SK-N-SH (cell line): ENCODE results near the gene SCAPER. TPM values are rescaled to one million over a fixed set of nuclear protein-coding genes. Genes with fewer than 3 reads are reported as not detected.

Source experiments
- CTCF ChIA-PET: fragments of 300-600, 350-600 bp; formaldehyde crosslinking; extraction: SDS; loops from one replicate; lab custom pipeline; 2021; lab: Yijun Ruan, JAX
- POLR2A ChIA-PET: fragments of 350-600 bp; sonication (Branson Sonifier 250); formaldehyde crosslinking; extraction: SDS; loops from one replicate; lab custom pipeline; 2020; ENCODE audit warnings: antibody characterized with exemption, inconsistent platforms; lab: Yijun Ruan, JAX
- DNase-seq: peaks from one replicate; pipeline ENCODE4 v3.0.0; 2012
- H2AFZ ChIP-seq: fragments of 200-600 bp; sonication (generic); 2 replicates; pipeline ENCODE4 v1.8.1; 2016; ENCODE audit warnings: antibody characterized with exemption, mild to moderate bottlenecking, low read depth
- H3F3A ChIP-seq: fragments of 200-600 bp; sonication (generic); replicated peaks from 2 replicates; pipeline ENCODE3; 2016; ENCODE audit warnings: antibody characterized with exemption, mild to moderate bottlenecking; ENCODE audit not compliant: insufficient read depth
- H3K27ac ChIP-seq, 2 experiments: fragments of 200-500 bp in 1 of 2; fragments of 200-600 bp in 1 of 2; sonication (Bioruptor generic) in 1 of 2; sonication (generic), shearing (Covaris generic) in 1 of 2; 2 replicates each; pipeline versions ENCODE4 v1.5.1 to v1.6.1; 2014 to 2016; ENCODE audit warnings: low read depth in 2 of 2, inconsistent platforms in 1 of 2, low read length in 1 of 2, mild to moderate bottlenecking in 1 of 2, mixed read lengths in 1 of 2
- H3K27me3 ChIP-seq: fragments of 200-600 bp; sonication (generic), shearing (Covaris generic); 2 replicates; pipeline ENCODE4 v1.6.1; 2016; ENCODE audit warnings: mixed run types; ENCODE audit not compliant: insufficient read depth
- H3K36me3 ChIP-seq, 2 experiments: fragments of 200-500 bp in 1 of 2; fragments of 200-600 bp in 1 of 2; sonication (Bioruptor generic) in 1 of 2; sonication (generic) in 1 of 2; replicated peaks in 1 of 2; 2 replicates each; pipeline versions ENCODE3 to v1.5.1; 2014 to 2016; ENCODE audit warnings: low read length in 1 of 2, mild to moderate bottlenecking in 1 of 2; ENCODE audit not compliant: insufficient read depth in 2 of 2, control insufficient read depth in 1 of 2
- H3K4me1 ChIP-seq, 2 experiments: fragments of 200-500 bp in 1 of 2; fragments of 200-600 bp in 1 of 2; sonication (Bioruptor generic) in 1 of 2; sonication (generic), shearing (Covaris generic) in 1 of 2; 2 replicates each; pipeline versions ENCODE4 v1.5.1 to v1.6.1; 2014 to 2016; ENCODE audit warnings: low read depth in 1 of 2, low read length in 1 of 2, mixed run types in 1 of 2; ENCODE audit not compliant: insufficient read depth in 2 of 2, control insufficient read depth in 1 of 2
- H3K4me2 ChIP-seq: fragments of 200-600 bp; sonication (generic), shearing (Covaris generic); 2 replicates; pipeline ENCODE4 v1.6.1; 2017; ENCODE audit warnings: mixed run types
- H3K4me3 ChIP-seq, 2 experiments: fragments of 200-500 bp in 1 of 2; fragments of 200-600 bp in 1 of 2; sonication (Bioruptor generic) in 1 of 2; sonication (generic), shearing (Covaris generic) in 1 of 2; 2 replicates each; pipeline versions ENCODE4 v1.5.1 to v1.8.1; 2014 to 2016; ENCODE audit warnings: low read depth in 2 of 2, inconsistent platforms in 1 of 2, low read length in 1 of 2, mild to moderate bottlenecking in 1 of 2, mixed read lengths in 1 of 2, moderate library complexity in 1 of 2
- H3K79me2 ChIP-seq: fragments of 200-600 bp; sonication (generic); 2 replicates; pipeline ENCODE4 v1.8.1; 2017; ENCODE audit warnings: mild to moderate bottlenecking; ENCODE audit not compliant: insufficient read depth
- H3K9ac ChIP-seq: fragments of 200-600 bp; sonication (generic); 2 replicates; pipeline ENCODE4 v1.6.1; 2017; ENCODE audit warnings: mixed run types
- H3K9me2 ChIP-seq: fragments of 200-600 bp; sonication (generic); 2 replicates; pipeline ENCODE4 v1.6.1; 2017; ENCODE audit warnings: mixed run types
- H3K9me3 ChIP-seq: fragments of 200-600 bp; sonication (generic); 2 replicates; pipeline ENCODE4 v1.6.1; 2017; ENCODE audit warnings: mixed run types, mild to moderate bottlenecking, moderate library complexity
- H4K20me1 ChIP-seq: fragments of 200-600 bp; sonication (generic); 2 replicates; pipeline ENCODE4 v1.6.1; 2017; ENCODE audit warnings: mild to moderate bottlenecking, mixed run types; ENCODE audit not compliant: insufficient read depth
- ELF1 ChIP-seq: IDR thresholded peaks from 2 replicates; pipeline ENCODE4 v1.4.0; 2012
- FOSL2 ChIP-seq: IDR thresholded peaks from 2 replicates; pipeline ENCODE4 v1.4.0; 2012; ENCODE audit warnings: low read depth, mild to moderate bottlenecking, moderate library complexity, borderline replicate concordance
- GABPA ChIP-seq: IDR thresholded peaks from 2 replicates; pipeline ENCODE4 v1.4.0; 2012; ENCODE audit warnings: low read depth, mild to moderate bottlenecking
- GATA2 ChIP-seq: sonication (generic); formaldehyde crosslinking; IDR thresholded peaks from 2 replicates; pipeline ENCODE4 v1.5.0; 2020; ENCODE audit warnings: mild to moderate bottlenecking, missing genetic modification reagents
- POLR2AphosphoS5 ChIP-seq: IDR thresholded peaks from 2 replicates; pipeline ENCODE4 v1.6.1; 2012; ENCODE audit warnings: low read depth, low read length
- RAD21 ChIP-seq: IDR thresholded peaks from 2 replicates; pipeline ENCODE4 v1.6.1; 2012; ENCODE audit warnings: mild to moderate bottlenecking, low read length
- SMC3 ChIP-seq: IDR thresholded peaks from 2 replicates; pipeline ENCODE4 v1.6.1; 2012; ENCODE audit warnings: low read depth, low read length, improper control_type of control experiment
- TAF1 ChIP-seq: IDR thresholded peaks from 2 replicates; pipeline ENCODE4 v1.6.1; 2012; ENCODE audit warnings: low read depth, mild to moderate bottlenecking, low read length, moderate library complexity, borderline replicate concordance
- TCF12 ChIP-seq: IDR thresholded peaks from 2 replicates; pipeline ENCODE4 v1.4.0; 2012
- TEAD4 ChIP-seq: IDR thresholded peaks from 2 replicates; pipeline ENCODE4 v1.4.0; 2012; ENCODE audit warnings: mild to moderate bottlenecking, borderline replicate concordance; ENCODE audit not compliant: insufficient read depth
- WGBS: methylation state at CpG from one replicate; pipeline ENCODE4 v1.1.6; 2017; ENCODE audit warnings: low lambda C conversion rate; 5-methylcytosine and 5-hydroxymethylcytosine counted together
- polyA plus RNA-seq, 3 experiments: library from polyadenylated mRNA; depleted of rRNA; stranded (reverse); fragments of >200 nt; gene quantifications; 2 replicates each; pipeline ENCODE4 v1.2.3, GENCODE V29; 2012
- TF ChIP-seq, protein P1 (sequence below): IDR thresholded peaks from 2 replicates; pipeline ENCODE4 v1.4.0; 2012; ENCODE audit warnings: low read depth
- TF ChIP-seq, protein P2 (sequence below): IDR thresholded peaks from 2 replicates; pipeline ENCODE4 v1.4.0; 2012; ENCODE audit warnings: low read depth, borderline replicate concordance
- TF ChIP-seq, protein P3 (sequence below): fragments of 200-600 bp; sonication (generic); IDR thresholded peaks from 2 replicates; pipeline ENCODE4 v1.6.1; 2017; ENCODE audit warnings: antibody characterized with exemption, mild to moderate bottlenecking, moderate library complexity

SCAPER gene
- polyA plus RNA-seq, 1 of the 3 experiments (the other 2 are of a cell fraction) = 1.8 TPM

DNA sequence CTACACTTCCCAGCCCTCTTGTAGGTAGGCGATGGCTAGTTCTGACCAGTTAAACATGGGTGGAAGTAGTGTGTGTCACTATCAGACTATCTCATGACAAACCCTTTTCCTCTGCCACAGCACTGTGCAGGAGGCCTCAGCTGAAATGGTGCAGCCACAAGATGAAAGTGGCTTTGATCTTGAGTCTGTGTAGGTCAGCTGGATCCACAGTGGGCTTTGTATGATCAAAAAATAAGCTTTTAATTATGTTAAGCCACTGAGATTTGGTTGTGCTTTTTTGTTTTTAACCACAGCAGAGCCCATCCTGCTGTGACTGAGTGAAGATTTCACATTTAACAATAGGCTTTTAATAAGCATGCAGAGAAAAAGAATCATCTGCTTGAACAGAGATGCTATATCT lies 46.1 kb upstream of the SCAPER start (continued):
- no peak for TF ChIP-seq GATA2 (CRISPR knock-in tag)
- TF ChIP-seq, all 33 proteins: peak for 0

DNA sequence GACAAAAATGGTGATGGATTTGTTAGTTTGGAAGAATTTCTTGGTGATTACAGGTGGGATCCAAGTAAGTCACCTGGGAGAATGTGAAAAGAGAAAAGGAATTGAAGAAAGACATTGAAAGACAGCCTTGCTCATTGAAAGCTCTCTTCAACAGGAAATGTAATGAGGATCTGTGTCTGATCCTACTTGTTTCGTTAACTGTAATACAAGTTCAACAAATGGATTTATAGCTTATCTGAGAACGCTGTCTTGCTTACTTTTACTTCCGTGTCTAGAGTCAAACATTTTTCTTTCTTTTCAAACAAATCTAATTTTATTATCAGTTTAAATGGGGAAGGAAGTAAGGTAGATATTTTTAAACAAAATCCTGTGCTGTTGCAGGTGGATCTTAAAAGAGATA lies 42.3 kb upstream of the SCAPER start:
- Histone ChIP-seq H3K27me3 (no peaks in the 10 kb centered on the region), H3K9ac (no peak overlapping the region), H2AFZ (no peak overlapping the region), H3K4me3 (no peak overlapping the region), H4K20me1 (no peaks in the 10 kb centered on the region), H3K27ac (no peak overlapping the region), H3K4me1 (no peaks in the 10 kb centered on the region; a peak in 1 of 4 replicates), H3K36me3 (peaks cover 43 to 62% of the 10 kb centered on the region in 2 experiments), H3K9me2 (no peaks in the 10 kb centered on the region), H3K79me2 (no peaks in the 10 kb centered on the region), H3F3A (no peaks in the 10 kb centered on the region), H3K9me3 (no peaks in the 10 kb centered on the region), H3K4me2 (no peak overlapping the region)
- TF ChIP-seq TEAD4 = no peak
- TF ChIP-seq TCF12 = no peak
- TF ChIP-seq SMC3 = no peak
- TF ChIP-seq TAF1 = no peak
- no peak for TF ChIP-seq ELF1
- TF ChIP-seq, protein P1, sequence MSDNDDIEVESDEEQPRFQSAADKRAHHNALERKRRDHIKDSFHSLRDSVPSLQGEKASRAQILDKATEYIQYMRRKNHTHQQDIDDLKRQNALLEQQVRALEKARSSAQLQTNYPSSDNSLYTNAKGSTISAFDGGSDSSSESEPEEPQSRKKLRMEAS = no peak
- TF ChIP-seq, protein P2, sequence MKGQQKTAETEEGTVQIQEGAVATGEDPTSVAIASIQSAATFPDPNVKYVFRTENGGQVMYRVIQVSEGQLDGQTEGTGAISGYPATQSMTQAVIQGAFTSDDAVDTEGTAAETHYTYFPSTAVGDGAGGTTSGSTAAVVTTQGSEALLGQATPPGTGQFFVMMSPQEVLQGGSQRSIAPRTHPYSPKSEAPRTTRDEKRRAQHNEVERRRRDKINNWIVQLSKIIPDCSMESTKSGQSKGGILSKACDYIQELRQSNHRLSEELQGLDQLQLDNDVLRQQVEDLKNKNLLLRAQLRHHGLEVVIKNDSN = no peak
- TF ChIP-seq FOSL2 = no peak
- TF ChIP-seq, protein P3, sequence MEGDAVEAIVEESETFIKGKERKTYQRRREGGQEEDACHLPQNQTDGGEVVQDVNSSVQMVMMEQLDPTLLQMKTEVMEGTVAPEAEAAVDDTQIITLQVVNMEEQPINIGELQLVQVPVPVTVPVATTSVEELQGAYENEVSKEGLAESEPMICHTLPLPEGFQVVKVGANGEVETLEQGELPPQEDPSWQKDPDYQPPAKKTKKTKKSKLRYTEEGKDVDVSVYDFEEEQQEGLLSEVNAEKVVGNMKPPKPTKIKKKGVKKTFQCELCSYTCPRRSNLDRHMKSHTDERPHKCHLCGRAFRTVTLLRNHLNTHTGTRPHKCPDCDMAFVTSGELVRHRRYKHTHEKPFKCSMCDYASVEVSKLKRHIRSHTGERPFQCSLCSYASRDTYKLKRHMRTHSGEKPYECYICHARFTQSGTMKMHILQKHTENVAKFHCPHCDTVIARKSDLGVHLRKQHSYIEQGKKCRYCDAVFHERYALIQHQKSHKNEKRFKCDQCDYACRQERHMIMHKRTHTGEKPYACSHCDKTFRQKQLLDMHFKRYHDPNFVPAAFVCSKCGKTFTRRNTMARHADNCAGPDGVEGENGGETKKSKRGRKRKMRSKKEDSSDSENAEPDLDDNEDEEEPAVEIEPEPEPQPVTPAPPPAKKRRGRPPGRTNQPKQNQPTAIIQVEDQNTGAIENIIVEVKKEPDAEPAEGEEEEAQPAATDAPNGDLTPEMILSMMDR = no peak
- TF ChIP-seq RAD21 = no peak
- ChIA-PET CTCF (interaction anchor here (0.9 to 1.0 kb wide), 2 partner anchors 17 to 157 kb away, joined by 3 to 4 read pairs; no protein-coding TSS in a partner anchor), POLR2A (interaction anchor here (1.4 kb wide), 1 partner anchor 48 kb away, joined by 3 read pairs; the partner anchor contains the start of gene PSTPIP1)
- no peak for DNase-seq
- 93% methylated on average over 3 of the region's 3 CpGs for WGBS

DNA sequence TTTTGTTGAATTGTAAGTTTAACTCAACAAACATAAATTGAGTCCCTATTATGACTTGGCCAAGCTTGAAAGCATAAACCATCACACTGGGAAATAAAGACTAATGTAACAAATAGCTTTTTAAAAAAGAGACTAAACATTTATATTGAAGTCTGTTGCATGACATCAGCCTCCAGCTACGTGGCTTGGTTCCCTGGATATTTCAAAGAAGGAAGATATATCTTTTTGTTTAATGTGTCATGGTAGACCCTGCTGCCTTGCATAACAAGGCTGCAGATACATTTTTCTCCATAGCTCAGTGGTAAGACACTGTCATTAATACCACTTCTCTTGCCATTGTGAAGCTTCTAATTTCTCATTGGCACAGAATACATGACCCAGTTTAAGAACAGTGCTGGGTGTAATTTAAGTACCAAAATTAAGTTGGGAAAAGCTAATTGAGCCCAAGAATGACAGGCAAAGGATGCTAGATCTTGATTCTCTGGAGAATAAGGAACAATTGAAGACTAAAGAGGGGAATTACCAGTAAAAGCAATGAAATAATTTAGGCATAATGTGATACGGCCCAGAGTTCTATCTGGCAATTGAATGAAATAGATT lies 40.5 kb upstream of the SCAPER start:
- Histone ChIP-seq H3K4me2 (no peak overlapping the region), H4K20me1 (no peaks in the 10 kb centered on the region), H3K36me3 (peaks cover 43 to 59% of the 10 kb centered on the region in 2 experiments), H3F3A (no peaks in the 10 kb centered on the region), H3K27me3 (no peaks in the 10 kb centered on the region), H3K4me3 (no peak overlapping the region), H2AFZ (no peak overlapping the region), H3K27ac (no peak overlapping the region), H3K4me1 (no peaks in the 10 kb centered on the region), H3K9me2 (no peaks in the 10 kb centered on the region), H3K9ac (no peak overlapping the region), H3K9me3 (no peaks in the 10 kb centered on the region), H3K79me2 (no peaks in the 10 kb centered on the region)
- ChIA-PET CTCF (no interaction called here), POLR2A (interaction anchor here (1.3 kb wide), 1 partner anchor 14 kb away, joined by 3 read pairs; no protein-coding TSS in a partner anchor)
- 98% methylated on average over 2 of the region's 2 CpGs for WGBS
- DNase-seq = no peak
- TF ChIP-seq POLR2AphosphoS5 (no peak), TEAD4 (no peak), FOSL2 (no peak), GABPA (no peak)
- TF ChIP-seq, protein P3 = no peak
